DMS 273 treated with DMSO at 0.1 percent for 48 hours (cell line): Measurements from ENCODE around the gene UQCR11.

Source experiments
- DNase-seq: peaks from one replicate; lab custom pipeline; 2025; lab: John Stamatoyannopoulos, UW

UQCR11 gene

GRCh38 chr19:1567116-1567847 lies 38.0 kb downstream of the UQCR11 start:
- no peak for DNase-seq

- no peak for DNase-seq
These were observed 38.7 kb downstream of the UQCR11 start for GRCh38 chr19:1566392-1567115.

DNA sequence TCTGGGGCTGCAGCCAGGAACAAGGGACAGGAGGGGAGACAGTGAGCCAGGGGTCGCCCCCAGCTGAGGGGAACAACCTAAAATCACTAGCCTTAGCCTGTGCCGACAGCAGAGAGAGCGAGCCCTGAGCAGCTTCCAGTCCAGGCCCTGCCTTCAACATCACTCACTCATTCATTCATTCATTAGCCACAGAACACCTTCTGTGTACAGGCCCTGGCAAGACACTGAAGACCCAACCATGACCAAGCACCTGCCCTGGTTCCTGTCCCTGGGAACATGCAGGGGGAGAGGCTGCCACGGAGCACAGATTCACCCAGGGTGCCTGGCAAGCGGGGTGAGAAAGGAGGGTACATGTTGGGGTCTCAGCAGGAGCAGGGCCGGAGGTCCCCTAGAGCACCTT lies 42.0 kb downstream of the UQCR11 start:
- DNase-seq: no peak

DNA sequence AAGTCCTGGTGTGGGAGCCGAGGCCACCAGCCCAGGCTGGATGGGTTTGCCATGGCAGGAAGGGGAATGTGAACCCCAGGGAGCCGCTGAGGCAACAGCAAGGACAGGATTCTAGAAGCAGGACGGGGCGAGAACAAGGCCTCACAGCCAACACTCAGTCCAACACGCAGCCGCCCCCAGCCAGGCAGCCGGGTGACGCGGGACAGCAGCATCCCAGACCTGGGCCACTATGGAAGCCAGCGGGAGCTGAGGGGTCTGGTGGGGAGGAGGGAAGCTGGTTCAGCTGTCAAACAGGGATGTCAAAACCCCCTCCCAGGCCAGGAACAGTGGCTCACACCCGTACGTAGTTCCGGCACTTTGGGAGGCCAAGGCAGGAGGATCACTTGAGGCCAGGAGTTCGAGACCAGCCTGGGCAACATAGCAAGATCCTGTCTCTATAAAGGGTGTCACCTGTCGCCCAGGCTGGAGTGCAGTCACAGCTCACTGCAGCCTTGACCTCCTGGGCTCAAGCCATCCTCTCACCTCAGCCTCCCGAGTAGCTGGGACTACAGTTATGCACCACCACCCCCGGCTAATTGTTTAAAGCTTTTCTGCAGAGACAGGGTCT lies 43.9 kb downstream of the UQCR11 start:
- no peak for DNase-seq

GRCh38 chr19:1560286-1560882 lies 44.9 kb downstream of the UQCR11 start:
- no peak for DNase-seq

GRCh38 chr19:1558552-1558951 lies 46.7 kb downstream of the UQCR11 start:
- no peak for DNase-seq

DNA sequence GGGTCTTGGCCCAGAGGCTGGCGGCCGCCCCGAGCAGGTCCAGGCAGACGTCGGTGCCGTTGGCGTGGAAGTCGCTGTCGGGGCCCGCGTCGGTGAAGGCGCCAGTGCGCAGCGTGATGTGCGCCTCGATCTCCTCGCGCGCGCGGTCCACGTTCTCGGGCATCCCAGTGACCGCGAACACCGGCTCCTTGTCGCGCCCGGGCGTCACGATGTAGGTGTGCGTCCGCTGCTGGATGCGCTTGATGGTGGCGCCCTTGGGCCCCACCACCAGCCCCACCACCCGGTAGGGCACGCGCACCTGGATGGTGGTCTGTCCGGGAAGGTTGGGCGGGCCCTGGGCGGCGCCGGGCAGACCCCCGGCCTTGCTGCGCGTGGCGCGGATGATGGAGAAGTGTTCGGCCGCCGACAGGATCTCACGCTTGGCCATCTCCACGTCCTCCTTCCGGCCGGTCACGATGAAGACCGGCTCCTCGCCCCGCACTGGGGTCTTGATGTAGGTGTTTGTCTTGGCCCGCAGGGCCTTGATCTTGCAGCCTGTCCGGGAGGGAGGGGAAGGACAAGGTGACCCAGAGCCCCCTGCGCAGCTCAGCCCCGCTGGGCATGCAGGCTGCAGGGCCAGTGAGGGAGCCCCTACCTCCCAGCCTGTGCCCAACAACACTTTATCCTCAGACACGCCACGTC lies 48.7 kb downstream of the UQCR11 start:
- no peak for DNase-seq

DNA sequence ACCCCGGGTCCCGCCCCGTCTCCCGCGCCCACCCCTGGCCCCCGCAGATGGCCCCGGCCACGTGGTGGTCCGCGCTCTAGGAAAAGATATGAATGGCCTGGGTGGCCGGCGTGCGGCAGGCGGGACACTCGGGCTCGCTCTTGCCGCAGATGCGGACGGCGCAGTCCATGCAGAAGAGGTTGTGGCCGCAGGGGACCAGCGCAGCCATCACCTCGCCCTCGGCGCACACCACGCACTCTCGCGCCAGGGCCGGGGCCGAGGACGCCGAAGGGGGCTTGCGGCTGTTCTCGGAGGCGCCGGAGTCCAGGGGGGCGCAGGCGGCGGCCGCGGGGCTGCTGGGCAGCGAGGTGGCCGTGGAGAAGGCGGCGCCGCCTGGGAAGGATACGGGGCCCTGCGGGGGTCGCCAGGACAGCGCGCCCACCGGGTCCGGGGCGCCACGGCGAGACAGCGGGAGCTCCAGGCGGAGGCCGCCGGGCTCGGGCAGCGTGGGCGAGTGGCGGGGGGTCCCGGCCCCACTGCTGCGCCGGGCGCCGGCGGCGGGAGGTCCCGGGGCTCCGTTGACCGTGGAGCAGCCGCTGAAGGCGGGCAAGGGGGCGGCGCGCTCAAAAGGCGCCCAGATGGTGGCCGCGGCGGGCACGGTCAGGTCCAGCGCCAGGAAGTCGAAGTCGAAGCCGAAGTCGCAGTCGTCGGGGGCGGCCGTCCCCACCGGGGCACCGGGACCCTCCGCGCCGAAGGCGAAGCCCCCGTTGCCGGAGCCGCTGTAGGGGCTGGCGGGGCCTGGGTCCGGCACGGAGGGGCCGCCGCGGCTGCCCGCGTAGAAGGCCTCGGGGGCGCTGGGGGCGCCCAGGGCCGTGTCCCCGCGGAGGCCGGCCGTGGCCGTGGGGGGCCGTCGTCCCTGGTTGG lies 49.5 kb downstream of the UQCR11 start:
- DNase-seq: no peak

DNA sequence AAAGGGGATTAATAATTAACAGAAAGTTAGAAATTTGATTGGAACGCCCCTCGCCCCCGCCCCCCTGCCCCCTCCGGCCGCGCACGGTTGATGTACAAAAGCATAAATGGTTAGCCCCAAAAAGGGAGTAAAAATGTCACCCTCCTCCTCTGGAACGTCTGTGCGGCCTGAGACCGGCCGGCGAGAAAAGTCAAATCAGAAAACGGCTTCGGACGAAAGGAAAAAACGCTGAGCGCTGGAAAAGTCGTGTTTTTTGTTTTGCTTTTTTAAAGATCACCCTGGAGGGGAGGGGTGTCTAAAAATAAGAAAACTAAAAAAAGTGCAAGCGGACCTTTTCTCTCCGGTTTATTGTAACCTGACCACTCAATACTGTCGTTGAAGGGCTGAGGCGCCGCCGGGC lies 50.3 kb downstream of the UQCR11 start:
- DNase-seq: no peak

DNA sequence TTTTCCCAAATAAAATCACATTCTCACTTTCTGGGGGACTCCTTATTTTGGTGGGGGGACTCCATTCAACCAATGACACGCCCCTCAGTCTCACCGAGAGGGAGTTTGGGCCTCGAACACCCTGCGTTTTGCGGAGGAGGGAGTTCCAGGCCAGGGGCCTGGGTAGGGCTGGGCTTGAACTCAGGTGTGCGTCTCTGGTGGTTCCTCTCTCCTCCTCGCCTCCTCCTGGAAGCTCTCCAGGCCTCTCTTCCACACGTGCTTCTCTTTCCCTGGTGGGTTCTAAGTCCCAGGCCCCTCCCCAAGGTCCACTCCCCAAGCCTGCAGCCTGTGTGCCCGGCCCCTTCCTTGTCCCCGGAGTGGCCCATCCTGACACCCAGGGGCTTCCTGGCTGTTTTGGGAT lies 51.8 kb downstream of the UQCR11 start:
- DNase-seq: no peak

DNA sequence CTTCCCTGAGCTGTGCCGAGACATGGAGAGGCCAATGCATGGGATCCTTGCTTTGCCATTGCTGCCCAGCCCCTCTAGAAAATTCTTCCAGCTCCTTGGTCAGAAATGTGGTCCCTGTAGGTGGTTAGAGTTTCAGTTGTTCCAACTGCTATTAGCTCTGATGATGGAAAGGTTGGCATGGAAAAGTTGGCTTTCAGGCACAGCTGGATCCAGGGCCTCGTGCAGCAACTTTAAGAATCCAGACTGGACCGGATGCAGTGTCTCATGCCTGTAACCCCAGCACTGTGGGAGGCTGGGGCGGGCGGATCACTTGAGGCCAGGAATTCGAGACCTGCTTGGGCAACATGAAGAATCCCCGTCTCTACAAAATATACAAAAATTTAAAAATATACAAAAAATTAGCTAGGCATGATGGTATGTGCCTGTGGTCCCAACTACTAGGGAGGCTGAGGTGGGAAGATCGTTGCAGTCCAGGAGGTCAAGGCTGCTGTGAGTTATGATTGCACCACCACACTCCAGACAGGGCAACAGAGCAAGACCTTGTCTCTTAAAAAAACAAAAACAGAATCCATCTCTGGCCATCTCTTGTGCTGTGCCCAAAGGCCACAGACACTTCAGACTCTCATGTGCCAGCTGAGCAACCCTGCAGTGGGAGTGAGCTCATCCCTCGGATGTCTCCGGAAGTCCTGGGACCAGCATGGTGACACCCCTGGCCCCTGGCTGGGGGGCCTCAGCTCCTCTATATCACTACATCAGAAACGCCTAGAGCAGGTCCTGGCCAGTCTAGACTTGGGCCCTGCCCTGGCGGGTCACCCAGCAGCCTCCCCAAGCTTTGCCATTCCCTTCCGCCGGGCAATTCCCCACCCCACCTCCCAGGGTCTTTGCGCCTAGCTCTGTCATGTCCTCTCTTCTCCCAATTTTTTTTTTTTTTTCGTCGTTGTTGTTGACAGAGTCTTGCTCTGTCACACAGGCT lies 53.9 kb downstream of the UQCR11 start:
- DNase-seq: no peak

- no peak for DNase-seq
These were observed 55.8 kb downstream of the UQCR11 start for GRCh38 chr19:1549332-1549945.
